Stimulated activated naive CD4-positive, alpha-beta T cell treated with Interleukin-2 at 50 U/mL for 16 hours (primary cell): Measurements from ENCODE around the gene CFAP65.

Source experiments
- DNase-seq: peaks from one replicate; lab custom pipeline; 2025; lab: John Stamatoyannopoulos, UW

Gene CFAP65

DNA sequence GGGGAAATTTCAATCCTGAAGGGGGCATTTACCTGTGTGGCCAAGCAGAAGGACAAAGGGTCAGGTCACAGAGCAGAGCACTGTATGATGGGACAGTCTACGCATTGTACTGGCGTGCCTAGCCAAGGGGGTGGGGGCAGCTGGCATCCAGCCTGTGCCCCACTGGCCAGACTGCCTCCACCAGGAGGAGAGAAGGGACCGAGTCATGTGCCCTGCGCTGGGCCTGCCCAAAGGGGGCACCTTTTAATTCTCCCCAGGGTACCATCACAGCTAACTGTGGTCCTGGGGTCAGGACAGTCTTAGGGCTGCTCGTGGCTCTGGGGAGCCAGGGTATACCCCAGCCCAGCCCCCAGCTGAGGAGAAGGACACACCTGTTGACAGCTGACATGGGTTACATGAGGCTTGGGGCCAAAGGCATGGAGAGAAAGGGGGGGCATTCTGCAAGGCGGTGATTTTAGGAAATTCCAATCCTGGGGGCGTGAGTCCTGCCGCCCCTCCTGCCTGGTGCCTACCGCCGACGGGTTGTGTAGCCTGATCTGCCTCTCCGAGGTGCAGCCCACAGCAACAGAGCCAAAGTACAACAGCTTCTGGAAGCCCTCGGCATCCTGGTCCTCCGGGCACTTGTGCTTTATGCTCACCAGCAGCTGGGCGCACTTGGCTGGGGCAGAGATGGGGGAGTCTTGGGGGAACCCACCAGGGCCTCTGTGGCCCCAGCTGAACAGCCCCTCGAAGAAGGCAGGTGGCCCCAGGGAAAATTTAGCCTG is 11.0 kb downstream of the CFAP65 start:
- no peak for DNase-seq

- DNase-seq, result peak; percentile 63
Measured at GRCh38 chr2:219029829-219030165, 11.5 kb downstream of the CFAP65 start.

DNA sequence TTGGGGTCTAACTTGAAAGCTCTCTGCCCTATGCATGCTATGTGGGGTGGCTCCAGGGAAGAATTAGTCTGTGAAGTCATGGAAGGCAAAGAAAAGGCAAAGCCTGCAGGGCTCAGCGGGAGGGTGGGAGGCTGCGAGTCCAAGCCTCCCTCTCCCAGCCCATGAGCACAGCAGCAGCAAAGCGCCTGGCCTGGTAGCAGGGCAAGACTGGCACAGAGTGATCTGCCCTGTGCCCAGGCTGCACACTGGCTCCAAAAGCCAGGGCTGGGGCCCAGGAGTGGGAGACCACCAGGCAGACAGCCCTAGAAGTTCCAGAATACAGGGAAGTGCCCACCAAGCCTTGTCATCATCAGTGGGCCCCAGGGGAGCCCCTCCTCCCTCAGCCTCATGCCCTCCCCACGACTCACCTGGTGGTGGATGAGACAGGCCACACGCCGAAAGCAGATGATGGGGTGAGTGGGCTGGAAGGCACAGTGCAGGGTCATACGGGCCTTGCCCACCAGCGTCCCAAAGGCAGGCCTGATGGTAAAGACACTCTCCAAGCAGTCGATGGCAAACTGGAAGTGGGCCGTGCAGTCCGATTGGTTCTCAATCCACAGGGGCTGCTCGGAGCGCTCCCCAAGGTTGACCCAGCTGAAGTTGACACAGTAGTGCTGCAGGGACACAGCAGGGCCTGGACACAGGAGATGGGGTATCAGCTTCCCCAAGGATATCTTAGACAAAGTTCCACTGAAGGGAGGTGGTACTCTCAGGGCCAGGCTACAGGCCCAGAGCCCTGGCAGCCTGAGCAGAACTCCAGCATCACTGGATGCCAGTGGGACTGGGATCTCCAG is 12.1 kb downstream of the CFAP65 start:
- DNase-seq, result no peak

DNA sequence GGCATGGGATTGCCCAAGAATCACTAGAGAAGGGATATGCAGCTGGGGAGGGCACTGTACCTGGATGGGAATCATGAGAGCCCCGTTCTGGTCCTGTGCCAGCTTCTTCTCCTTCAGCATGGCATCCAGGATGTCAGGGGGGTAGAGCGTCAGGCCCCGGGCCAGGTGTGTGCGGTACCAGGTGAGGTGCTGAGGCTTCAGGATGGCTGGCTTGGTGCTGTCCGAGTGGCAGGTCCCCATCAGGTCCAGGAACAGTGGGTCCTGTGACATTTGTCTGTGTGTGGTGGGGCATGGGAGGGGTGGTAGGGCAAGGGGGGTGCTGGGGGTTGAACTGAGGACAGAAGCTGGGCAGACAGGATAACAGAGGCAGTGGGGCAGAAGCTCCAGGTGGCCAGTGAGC is 13.2 kb downstream of the CFAP65 start:
- no peak for DNase-seq

DNA sequence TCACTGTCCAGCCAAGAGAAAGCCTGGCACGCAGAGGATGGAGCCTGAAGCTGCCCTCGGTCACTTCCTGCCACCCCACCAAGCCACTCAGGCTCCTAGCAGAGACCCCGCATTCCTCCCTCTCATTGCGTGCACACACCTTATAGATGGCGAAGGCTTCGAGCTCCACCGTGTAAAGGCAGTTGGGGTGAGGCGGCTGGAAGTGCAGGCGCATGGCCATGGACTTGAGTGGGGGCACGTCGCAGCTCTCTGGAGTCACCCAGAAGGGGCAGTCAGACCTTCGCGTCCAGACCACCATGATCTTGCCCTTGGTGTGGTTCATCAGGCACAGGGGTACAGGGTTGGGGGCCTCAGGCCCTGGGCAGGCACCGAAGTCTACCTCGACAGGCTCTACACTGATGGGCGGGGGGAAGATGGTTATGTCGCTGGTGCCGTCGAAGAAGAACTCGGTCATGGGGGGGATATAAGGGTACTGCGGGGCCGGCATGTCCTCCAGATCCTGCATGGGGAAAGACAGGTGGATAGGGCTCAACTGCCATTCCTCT is 13.7 kb downstream of the CFAP65 start:
- no peak for DNase-seq

DNA sequence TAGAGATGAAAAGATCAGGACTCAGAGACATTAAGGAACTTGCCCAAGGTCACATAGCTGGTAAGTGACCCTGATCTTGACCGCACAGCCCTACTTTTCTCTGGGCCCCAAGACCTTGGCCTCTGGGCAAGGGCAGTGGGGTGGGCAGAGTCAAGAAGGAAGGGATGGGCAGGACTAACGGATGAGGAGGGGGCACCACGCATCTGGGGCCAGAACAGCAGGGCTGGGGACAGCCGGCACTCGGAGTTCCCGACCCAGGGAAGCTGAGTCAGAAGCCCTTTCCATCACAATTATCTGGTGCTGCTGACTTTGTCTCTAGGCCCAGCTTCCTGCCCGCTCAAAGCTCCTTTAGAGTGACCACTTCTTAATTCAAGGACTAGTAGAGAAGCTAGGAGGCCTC is 14.4 kb downstream of the CFAP65 start:
- DNase-seq, result no peak

- DNase-seq, result no peak
Measured at GRCh38 chr2:219025637-219026585, 15.4 kb downstream of the CFAP65 start.

- no peak for DNase-seq
Measured at GRCh38 chr2:219024059-219024458, 17.3 kb downstream of the CFAP65 start.

GRCh38 chr2:219023045-219023605 is 18.2 kb downstream of the CFAP65 start:
- DNase-seq, result no peak

GRCh38 chr2:219022616-219023015 is 18.7 kb downstream of the CFAP65 start:
- DNase-seq, result no peak

- DNase-seq, result no peak
Measured at GRCh38 chr2:219022041-219022440, 19.3 kb downstream of the CFAP65 start.

- DNase-seq, result no peak
Measured at GRCh38 chr2:219021591-219021990, 19.7 kb downstream of the CFAP65 start.

- no peak for DNase-seq
Measured at GRCh38 chr2:219020604-219021365, 20.5 kb downstream of the CFAP65 start.

DNA sequence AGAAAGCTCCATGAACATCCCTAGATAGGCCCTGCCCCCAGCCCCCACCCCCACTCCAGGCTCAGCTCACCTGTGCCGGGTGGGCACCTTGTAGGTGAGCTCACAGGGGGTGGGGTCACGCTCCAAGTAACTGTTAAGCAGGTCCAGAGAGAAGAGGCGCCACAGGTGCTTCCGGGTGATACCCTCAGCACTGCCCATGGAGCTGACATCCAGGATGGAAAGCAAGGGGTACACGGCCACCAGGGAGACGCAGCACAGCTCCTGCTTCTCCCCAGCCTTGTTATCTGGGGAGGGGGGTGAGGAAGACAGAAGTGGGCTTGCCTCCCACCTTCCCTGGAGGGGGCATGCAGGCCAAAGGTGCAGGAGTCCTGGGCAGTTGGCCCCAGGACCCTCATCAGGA is 21.9 kb downstream of the CFAP65 start:
- DNase-seq, result no peak

DNA sequence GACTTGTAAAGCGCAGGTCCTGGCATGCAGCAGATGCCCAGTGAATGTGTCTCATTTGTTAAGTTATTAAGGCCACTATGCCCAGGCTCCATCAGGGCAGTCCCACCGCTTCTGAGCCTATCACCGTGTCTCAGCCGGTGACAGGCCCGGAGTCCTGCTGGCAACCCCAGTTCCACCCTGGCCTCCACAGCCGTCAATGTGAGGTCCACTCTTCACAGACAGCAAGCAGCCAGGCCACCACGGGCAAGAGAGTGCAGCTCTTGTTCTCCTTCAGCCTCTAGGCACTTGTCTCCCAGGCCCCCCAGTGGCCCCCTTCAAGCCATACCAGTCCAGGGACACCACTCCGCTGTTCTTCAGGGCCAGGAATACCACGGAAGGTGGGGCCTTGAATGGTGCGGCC is 22.6 kb downstream of the CFAP65 start:
- DNase-seq, result no peak

DNA sequence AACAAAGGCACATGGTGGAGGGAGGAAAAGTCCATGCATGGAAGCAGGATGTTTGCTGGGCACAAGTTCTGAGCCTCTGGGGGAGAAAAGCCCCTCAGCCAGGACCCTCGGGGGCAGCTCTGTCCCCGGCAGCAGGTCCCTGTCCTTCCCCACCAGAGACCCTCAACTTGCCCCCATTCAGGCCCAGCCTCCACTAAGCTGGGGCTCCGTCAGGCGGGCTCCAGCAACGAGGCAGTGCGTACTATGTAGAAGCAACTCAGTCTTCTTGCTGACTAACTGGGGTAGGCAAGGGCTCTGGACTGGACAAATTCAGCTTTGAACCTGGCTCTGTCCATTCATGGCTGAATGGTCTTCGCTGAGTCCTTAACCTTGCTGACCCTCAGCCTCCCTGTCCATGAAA is 23.0 kb downstream of the CFAP65 start:
- no peak for DNase-seq

- no peak for DNase-seq
Measured at GRCh38 chr2:219017201-219017931, 23.9 kb downstream of the CFAP65 start.

GRCh38 chr2:219016721-219017120 is 24.6 kb downstream of the CFAP65 start:
- no peak for DNase-seq

- DNase-seq, result no peak
Measured at GRCh38 chr2:219010873-219011272, 30.4 kb downstream of the CFAP65 start.

DNA sequence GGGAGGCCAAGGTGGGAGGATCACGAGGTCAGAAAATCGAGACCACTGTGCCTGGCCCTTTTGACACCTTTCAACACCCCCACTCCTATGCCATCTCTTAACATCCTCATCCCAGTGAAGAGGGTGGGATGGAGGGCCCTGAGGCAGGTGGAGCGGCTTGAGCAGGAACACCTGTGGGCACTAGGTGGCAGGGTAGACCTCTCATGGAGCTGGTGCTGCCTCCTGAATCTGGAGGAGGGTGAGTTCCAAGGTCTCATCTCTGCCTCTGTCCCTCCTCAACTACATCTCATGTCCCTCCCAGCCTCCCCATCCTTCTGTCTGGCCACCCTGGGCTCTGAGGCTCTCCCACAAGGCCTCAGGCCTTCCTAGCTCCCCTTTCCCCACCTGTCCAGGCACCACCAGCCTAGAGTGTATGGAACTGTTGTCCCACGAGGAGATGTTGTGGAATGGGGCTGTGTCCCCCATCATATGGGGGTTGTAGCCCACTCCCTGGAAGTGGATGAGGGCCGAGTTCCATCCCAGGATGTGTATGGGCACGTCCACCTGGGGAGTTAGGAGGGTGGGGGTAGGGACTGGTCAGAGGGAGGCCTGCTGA is 31.1 kb downstream of the CFAP65 start:
- DNase-seq, result no peak
